K562 (cell line): ENCODE measurements around the gene ZNF48.

Source experiments
- FOXP1 ChIP-seq: sonication (generic); formaldehyde crosslinking; IDR thresholded peaks from 2 replicates; pipeline ENCODE4 v1.8.0; 2022; ENCODE audit warnings: mild to moderate bottlenecking, missing genetic modification reagents
- NCOA1 ChIP-seq: fragments of 450-650 bp; IDR thresholded peaks from 2 replicates; pipeline ENCODE4 v1.6.1; 2016; ENCODE audit warnings: low read depth
- TF ChIP-seq, protein P1 (sequence below): sonication (generic); formaldehyde crosslinking; IDR thresholded peaks from 2 replicates; pipeline ENCODE4 v1.8.0; 2022; ENCODE audit warnings: mild to moderate bottlenecking, low read depth, missing genetic modification reagents

DNA sequence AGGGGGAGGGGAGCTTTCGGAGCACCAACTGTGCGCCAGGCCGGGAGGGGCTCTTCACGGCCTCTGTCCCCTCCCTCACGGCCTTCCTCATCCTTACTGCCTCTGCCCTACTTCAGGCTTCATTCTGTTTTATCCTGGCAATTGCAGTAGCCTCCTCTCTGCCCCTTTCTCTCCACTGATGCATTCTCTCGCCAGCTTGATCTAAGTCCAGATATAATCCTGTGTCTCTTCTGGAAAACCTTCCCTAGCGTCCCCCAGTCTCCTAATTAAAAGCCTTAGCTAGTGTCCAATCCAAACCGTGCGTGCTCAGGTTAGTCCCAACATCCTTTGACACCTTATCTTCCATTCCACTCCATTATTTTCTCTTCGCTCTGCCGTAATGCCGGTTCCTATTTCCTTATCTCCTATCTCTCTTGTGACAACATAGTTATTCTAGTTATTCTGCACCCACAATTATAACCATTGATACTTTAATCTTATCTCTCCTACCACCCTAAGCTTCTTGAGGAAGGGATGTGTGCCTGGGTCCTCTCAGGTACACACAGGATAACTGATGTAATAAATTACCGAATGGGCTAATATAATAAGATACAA is 869 bp downstream of the ZNF48 start:
- TF ChIP-seq FOXP1 (CRISPR knock-in tag) = no peak
- no peak for TF ChIP-seq NCOA1
- TF ChIP-seq, protein P1, sequence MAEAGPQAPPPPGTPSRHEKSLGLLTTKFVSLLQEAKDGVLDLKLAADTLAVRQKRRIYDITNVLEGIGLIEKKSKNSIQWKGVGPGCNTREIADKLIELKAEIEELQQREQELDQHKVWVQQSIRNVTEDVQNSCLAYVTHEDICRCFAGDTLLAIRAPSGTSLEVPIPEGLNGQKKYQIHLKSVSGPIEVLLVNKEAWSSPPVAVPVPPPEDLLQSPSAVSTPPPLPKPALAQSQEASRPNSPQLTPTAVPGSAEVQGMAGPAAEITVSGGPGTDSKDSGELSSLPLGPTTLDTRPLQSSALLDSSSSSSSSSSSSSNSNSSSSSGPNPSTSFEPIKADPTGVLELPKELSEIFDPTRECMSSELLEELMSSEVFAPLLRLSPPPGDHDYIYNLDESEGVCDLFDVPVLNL (CRISPR knock-in tag) = no peak
